ENCODE data around the gene FADS1. TPM values are rescaled to one million over a fixed set of nuclear protein-coding genes. Genes with fewer than 3 reads are reported as not detected.

Gene FADS1
- total and polyA plus RNA-seq, 2 of the 13 experiments (the other 11 are each of a cell fraction or from before 2014, with no cell fraction given): 91.8 to 108 TPM

GRCh38 chr11:61793083-61793828, 23.5 kb downstream of the FADS1 start (continued):
- TF ChIP-seq NCOR1 (IDR thresholded peaks at IDR 0.05; ENCODE audit: borderline replicate concordance, low read length): no peak
- no peak for TF ChIP-seq ZNF670 (CRISPR knock-in tag; IDR thresholded peaks at IDR 0.05; ENCODE audit: borderline replicate concordance)
- 0 out of 2 replicates have a peak, but pooled peaks have one; percentile 3 for TF ChIP-seq ZNF138 (CRISPR knock-in tag; IDR thresholded peaks at IDR 0.05; ENCODE audit: low read depth)
- 0 out of 2 replicates have a peak, but pooled peaks have one; percentile 10 for TF ChIP-seq HES4 (CRISPR knock-in tag; IDR thresholded peaks at IDR 0.05; ENCODE audit: borderline replicate concordance)
- no peak for TF ChIP-seq ZNF20 (CRISPR knock-in tag; IDR thresholded peaks at IDR 0.05)
- 0 out of 2 replicates have a peak, but pooled peaks have one; percentile 7 for TF ChIP-seq ZHX1 (CRISPR knock-in tag; IDR thresholded peaks at IDR 0.05; ENCODE audit: low read depth)
- TF ChIP-seq ZNF335 (CRISPR knock-in tag; IDR thresholded peaks at IDR 0.05): no peak
- TF ChIP-seq ZNF784 (CRISPR knock-in tag; IDR thresholded peaks at IDR 0.05; ENCODE audit: borderline replicate concordance): no peak; the same call in 1 of the 2 replicates
- 0 out of 2 replicates have a peak, but pooled peaks have one; percentile 2 for TF ChIP-seq HIVEP1 (CRISPR knock-in tag; IDR thresholded peaks at IDR 0.05)
- no peak for TF ChIP-seq ZBTB44 (CRISPR knock-in tag; IDR thresholded peaks at IDR 0.05)
- no peak for TF ChIP-seq TSC22D2 (CRISPR knock-in tag; IDR thresholded peaks at IDR 0.05; ENCODE audit: borderline replicate concordance)
- no peak for TF ChIP-seq TCF12 (IDR thresholded peaks at IDR 0.05)
- TF ChIP-seq TCF12 (CRISPR knock-in tag; IDR thresholded peaks at IDR 0.05): no peak
- TF ChIP-seq ELF4 (CRISPR knock-in tag; IDR thresholded peaks at IDR 0.05; ENCODE audit: borderline replicate concordance): no peak

All from HepG2 (cell line).